Hematopoietic multipotent progenitor cell treated with erythropoietin and hydrocortisone succinate and interleukin-3 and kit ligand, for 17 days (in vitro differentiated cells): ENCODE measurements around the gene RNASE7.
"Not testable (repeated sequence)": the region's sequence is repeated elsewhere in the genome, so short reads cannot be mapped to it uniquely, and the experiment has no call there.

Experiments
- DNase-seq: peaks from one replicate; pipeline ENCODE4 v3.0.0-alpha.2; 2015; ENCODE audit warnings: low spot score

RNASE7 gene

DNA sequence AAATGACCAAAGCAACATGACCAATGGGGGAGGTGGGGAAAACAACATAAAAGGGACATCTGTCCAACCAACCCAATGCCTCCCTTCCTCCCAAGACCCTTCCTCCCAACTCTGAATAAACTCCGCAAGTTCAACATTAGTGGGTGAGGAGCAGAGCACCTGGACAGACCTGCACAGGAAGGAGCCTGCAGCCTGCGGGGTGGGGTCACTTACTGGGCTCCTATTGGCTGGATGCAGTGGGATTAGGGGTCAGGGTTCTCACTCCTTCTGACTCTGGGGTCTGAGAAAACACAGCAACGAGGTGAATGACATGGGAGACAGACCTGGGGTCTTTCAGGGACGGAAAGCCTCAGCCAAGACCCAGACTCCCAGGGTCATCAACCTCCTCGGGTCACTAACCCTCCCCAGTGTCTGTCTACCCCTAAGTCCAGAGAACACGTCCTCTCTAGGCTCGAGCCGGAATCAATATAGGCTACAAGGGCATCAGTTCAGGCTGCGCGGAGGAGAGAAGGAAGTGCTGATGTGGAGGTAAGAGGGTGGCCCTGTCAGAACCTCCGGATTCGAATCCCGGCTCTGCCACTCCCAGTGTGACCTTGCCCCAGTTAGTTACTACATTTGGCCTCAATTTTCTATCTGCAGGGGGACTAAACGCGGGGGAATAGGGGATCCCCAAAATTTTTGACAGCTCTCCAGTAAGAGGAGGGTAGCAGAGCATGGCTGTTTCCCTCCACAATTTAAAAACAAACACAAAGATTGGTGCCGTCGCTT, 18.2 kb upstream of the RNASE7 start:
- no peak for DNase-seq

DNA sequence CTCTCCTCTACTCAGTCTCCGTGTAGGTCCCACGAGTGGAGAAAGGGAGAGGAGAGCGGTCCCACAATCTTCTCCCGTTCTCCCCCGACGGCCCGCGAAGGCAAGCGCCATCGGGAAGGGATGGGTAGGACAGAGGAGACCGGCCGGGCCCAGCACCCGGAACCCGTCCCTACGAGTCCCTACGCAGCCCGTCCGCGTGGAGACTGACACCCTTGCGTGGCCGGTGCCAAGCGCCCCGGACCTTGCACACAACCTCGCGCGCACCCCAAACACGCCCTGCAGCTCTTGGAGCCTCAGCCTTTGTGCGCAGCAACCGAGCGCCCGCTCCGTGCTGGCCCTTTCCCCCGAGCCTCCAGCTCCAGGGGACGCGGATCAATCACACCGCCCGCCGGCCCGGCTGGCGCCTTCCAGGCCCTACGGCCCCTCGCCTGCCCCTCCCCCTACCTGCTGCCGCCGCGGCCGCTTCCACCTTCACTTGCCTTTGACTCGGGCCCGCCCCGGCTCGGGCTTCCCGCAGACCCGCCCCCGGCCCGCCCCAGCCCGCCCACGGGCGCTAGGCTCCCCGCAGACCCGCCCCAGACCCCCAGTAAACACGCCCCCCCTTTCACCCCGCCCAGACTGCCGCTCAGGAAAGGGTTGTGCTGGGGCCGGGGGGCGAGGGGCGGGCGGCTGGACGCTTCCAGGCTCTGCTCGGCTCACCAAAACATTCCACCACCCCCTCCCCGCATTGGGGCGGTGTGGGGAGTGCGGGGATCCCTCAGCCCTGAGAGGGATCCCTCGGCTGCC, 17.4 kb upstream of the RNASE7 start, which contains the start of gene NDRG2:
Gene NDRG2 (minus strand): TSS at position 477 of the 786 bp plus-strand sequence. CDS start 1,746 bp downstream, outside the sequence.
- DNase-seq = no peak

DNA sequence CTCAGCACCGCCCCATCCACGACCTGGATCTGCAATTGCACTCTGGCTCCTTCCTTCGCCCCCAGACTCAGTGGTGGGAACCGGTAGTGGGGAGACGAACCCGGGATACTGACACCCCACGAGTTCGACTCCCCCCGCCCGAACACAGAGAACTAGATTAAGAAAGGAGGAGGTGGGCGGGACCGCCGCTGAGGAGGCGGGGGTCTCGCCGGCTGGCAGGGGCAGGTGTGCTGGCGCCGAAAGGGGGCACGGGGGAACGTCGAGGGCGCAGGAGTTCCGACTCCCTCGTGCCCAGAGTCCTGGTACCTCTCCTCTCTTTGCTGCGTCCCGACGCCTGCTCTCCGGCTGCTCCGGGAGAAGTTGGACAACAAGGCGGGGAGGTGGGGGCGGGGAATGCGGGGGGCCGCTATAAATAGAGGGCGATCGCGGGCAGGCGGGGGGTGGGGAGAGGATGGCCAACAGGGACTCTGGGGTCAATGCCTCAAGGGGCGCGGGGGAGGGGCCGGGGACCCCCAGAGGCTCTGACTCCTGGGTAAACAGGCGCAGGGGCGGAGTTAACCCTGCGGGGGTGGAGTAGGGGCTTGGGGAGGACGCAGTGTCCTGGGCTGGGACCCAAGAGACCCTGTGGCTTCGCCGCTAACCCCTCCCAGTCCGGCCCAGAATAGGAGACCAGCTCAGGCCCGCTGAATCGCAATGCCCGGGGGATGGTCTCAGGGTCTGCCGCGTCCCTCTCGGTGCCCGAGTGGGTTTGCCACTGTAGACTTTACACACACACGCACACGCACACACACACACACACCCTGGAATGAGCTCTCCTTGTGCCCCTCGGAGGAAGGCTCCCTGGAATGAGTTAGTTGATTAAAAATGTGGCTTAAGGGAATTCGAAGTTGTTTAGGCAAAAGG, 16.5 kb upstream of the RNASE7 start:
- DNase-seq = no peak

DNA sequence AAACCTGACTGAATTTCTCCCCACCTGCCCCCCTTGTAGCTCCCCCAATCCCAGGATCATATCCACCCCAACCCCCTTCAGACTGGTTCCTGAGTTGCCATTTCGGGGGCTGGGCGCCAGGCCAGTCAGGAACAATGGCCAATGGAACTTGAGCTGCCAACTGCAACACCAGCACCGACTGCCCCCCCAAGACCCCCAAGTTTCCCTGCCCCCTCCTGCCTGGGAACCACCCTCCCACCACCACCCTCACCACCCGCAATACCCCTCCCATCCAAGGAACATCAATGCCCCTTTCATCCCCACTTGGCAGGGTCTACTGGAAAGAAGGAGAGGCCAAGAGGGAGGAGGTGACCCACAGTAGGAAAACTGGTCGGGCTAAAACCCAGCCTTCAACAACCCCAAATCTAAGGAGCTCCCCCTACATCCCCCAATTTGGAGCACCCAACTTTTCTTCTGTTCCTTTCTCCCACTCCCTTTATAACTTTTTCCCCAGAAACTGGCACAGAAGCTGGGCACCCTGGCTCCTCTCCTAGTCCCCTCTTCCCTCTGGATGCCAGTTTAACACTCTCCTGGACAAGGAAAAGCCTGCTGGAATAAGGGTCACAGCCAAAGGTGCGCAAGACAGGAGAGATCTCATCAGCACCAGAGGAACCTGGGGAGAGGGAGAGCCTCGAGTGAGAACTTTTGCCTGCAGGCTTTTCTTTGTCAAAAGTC, 15.7 kb upstream of the RNASE7 start:
- no peak for DNase-seq

DNA sequence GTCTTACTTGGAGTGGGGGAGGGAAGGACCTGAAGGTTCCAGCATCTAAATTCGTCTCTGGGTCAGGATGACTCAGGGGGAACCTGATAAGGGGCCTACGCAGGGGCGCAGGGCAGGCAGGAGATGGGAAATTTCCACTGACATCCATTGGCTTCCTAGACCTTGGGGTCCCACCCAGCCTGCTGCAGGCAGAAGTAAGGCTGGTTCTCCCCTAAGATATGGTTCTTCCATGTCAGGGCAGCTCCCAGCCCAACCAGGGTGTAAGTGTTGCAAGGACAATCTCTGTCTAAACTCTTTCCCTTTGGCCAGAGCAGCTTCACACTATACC, 15.2 kb upstream of the RNASE7 start:
- DNase-seq = no peak

DNA sequence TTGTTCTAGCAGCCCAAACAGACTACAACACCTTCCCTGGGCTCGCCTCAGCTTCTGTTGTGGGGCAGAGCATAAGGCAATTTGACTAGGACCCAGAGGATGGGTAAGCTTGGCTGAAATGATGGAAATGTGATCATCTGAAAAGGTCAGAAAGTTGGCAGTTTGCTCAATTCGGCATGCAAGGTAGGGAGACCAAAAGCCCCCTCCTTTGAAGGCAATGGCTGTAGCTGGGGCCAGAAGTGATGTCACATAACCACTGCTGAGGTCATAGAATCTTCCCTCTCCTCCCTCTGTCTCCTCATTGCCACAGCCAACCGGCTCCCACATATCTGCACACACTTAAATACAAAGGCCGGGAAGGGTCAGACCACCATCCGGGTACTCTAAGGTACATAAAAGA, 12.2 kb upstream of the RNASE7 start, which contains the start of gene TPPP2:
Gene TPPP2 (plus strand): TSS at position 301 of the 400 bp plus-strand sequence. CDS start 365 bp downstream, outside the sequence.
- no peak for DNase-seq

DNA sequence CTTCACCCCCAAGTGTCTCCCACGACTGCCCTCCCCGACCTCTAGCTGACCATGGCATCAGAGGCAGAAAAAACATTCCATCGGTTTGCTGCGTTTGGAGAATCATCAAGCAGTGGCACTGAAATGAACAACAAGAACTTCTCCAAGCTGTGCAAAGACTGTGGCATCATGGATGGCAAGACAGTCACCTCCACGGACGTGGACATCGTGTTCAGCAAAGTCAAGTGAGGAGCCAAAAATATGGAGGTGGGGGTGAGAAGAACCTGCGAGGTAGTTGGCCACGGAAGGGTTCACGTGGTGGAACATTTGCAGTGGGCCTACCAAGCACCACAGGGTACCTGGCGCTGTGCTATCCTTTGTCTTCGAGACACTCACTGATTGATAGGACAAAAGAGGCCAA, 11.6 kb upstream of the RNASE7 start:
- no peak for DNase-seq

DNA sequence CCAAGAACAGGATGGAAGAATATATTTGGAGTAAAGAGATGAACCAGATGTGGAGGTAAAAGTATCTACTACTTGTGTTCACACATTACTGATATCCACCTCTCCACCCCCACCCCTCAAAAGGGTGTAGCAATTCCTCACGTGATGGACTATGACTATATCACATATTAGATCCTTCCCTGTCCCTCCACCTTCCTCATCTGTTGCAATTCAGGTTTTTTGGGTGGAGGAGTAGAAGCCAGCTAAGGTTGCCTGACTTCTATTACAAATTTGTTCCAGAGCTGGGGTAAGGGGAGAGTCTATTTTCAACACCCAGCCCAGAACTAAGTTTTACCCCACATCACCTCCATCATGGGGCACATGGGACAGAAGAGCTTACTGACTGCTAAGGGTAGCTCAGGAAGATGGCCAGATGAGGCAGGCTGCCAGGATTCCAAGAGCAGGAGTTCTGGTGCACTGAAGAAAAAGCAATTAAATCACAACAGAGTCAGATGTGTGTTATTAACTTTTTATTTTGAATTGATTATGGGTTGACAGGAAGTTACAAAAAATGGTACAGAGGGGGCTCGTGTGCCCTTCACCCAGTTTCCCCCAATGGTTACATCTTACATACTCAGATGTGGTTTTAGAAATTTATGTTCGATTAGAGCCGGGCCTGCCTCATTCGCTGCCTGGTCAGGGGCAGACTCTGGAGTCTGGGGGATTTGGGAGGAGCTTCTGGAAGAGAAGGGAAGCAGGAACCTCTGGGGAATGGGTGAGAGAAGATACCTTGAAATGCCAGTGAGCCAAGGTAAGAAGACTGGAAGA, 9.6 kb upstream of the RNASE7 start:
- no peak for DNase-seq

DNA sequence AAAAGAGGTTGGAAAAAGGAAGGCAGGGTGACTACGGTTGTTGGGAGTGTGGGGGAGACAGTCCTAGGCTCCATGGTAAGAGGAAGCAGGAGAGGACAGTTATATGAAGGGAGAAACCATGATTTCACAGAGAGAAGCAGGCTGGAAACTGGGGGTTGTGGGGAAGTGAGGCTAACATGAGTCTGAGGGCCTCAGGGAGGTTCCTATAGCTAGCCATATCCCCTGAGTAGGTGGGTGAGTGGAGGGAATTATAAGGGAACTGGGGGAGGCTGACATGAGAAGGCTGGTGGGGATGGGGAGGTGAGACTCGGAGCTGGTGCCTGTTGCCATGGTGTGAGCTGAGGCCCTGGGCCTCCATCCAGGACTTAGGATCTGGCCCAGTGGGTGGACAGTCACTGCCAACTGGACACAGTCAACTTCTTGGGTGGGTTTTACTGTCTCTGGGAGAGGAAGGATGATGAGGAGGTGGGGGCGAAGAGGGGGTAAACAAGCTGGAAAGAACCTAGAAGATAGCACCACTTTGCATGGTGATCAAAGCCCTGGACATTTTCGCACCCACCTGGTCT, 8.9 kb upstream of the RNASE7 start:
- no peak for DNase-seq

DNA sequence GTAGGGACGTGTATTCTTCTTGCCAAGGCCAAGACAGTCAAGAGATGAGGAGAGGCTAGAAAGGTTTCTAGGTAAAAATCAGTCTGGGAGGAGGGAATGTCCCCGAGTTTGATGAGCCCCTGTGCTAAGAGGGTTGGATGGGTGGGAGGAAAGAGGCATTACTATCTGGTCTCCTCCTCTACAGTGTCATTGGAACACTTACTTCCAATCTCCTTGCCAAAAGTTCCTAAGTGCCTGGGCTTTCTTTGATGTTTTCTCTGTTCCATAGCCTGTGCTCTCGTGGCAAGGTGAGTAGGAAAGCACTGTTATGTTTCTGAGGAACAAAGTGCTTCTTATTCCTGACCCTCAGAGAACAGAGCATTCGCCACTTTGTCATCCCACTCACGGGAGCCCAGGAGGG, 7.5 kb upstream of the RNASE7 start, which contains the start of gene RNASE13:
Gene RNASE13 (minus strand): TSS at position 101 of the 400 bp plus-strand sequence. CDS start 519 bp downstream, outside the sequence.
- DNase-seq = no peak

DNA sequence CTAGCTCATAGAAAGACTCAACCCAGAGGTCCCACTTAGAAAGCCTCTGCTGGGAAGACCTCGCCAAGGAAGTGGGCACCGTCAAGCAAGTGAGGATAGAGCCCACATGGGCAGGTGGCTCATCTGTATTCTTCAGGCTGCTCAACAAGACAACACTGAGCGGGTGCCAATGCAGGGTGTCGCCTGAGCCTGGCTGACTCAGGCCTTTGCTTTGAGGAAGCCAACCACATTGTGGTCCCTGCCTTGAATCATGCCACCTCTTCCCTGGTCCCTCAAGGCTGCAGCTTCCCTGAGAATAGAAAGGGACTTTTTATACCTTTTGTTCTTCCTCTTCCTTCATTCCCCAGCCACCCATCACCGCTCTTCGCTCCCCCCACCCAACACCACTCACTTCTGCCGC, 5.4 kb upstream of the RNASE7 start:
- no peak for DNase-seq

DNA sequence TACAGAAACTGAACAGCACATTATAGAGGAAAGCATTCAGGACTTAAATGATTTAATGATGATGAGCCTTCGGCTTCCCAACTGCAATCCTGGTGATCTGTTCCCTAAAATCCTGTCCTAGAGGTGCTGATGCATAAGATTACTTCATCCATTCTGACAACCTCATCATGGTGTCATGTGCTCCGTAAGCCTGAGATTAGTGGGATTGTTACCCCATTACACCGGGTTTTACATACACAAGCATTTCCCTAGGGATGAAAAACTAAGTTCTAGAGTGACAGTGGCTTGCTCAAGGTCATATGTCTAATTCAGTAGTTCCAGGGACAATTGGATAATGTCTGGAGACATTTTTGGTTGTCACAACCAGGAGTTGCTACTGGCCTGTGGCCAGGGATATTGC, 5.0 kb upstream of the RNASE7 start:
- DNase-seq = no peak

DNA sequence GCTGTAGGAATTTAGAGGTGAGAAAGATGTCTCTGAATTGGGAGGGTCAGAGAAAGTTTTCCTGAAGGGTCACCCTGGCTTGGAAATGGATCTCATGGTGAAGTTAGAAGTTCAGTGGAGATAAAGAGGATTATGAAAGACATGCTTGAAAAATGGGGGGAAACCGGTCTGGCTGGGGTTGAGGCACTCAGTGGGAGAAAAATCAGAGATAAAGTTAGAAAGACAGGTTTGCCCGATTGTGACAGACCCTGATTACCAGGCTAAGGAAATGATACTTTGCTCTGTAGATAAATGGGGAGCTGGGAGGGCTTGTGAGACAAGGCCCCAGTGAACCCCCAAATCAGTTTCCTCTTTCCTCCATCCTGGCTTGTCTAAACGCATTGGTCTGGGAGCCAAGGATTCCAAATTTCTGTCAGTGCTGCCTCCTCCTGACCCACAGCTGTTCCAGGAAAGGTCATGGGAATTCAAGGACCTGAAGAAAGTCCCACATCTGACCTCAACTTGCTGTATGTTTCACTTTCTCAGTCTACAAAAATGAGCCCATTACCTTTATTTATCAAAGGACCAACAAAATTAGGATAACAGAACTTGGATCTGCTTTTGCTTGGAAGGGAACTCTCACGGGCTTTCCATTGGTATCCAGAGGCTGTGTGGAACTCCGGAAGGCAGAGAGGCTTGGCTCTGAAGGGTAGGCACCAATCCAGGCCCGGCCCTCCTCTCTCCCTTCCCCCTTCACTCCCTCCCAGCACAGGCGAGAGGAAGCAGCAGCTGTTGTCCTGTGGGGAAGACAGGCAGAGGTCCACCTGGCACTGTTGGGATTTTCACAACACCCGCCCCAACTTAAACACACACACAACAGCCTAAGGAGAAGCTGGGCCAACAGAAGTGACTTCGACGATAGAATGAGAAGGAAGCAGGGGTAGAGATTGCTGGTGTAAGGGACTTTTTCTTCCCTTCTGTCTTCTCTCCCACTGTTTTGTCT, 3.4 kb upstream of the RNASE7 start:
- no peak for DNase-seq

DNA sequence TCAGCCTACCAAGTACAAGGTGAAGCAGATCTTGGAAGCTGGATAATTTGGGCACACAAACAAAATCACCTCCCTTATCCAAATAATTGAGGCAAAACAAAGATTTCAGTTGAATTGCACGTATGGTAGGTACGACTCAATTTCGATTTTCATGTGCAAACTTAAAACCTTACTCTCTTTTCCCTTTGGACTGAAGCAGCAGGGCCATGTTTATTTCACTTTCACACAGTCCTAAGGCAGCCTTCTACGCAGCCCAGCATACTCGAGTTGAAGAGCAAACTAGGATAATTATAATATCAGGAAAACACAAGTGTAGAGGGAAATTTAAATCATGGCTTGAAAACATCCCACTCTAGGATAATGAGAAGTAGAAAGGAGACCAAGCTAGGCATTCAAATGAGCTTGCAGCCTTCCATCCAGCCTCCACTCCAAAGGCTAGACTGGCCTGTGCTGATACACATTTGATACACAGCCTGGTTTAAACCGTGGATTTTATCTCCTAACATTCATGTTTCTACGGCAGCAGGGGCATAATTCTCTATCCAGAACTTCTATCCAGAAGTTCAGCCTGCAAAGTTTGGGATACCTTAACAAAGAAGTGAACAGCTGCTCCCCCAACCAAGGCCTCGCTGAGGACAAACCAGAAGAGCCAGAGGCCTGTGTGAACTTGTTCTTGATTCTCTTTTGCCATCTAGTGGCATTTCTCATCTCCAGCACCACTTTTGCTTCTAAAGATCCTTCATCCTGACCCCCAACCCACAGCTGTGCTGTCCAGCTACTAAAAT, 2.4 kb upstream of the RNASE7 start:
- DNase-seq = no peak

DNA sequence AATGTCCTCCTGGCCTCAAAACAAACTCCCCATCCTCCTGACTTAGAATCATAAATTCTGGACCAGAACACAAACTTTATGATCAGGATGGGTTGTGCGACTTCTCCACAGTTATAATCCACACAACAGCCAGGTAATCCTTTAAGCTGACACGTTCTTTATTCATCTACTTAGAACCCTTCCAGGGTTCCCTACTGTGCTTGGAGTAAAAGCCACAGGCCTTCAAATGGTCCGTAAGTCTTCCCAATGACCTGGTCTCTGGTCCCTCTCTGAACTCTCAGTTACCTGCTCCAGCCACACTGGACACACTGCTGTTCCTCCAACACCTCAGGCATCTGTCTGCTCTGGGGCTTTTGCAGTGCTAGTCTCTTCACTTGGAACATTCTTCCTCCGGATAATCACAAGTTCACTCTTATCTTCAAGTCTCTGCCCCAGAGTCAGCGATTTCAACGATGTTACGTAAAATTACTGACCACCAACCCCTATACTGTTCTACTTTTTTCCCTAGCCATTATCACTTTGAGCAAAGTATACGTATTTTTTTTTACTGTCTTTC, 1.7 kb upstream of the RNASE7 start:
- DNase-seq = no peak

DNA sequence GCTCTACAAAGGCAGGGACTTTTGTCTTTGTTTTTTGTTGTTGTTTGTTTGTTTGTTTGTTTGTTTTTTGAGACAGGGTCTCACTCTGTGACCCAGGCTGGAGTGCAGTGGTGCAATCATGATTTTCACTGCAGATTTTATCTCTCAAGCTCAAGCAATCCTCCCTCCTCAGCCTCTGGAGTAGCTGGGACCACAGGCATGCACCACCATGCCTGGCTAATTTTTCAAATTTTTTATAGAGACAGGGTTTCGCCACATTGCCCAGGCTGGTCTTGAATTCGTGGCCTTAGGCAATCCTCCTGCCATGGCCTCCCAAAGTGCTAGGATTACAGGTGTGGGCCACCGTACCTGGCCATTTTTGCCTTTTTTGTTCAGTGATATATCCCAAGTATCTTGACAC, 1.2 kb upstream of the RNASE7 start:
- DNase-seq = not testable (repeated sequence)

DNA sequence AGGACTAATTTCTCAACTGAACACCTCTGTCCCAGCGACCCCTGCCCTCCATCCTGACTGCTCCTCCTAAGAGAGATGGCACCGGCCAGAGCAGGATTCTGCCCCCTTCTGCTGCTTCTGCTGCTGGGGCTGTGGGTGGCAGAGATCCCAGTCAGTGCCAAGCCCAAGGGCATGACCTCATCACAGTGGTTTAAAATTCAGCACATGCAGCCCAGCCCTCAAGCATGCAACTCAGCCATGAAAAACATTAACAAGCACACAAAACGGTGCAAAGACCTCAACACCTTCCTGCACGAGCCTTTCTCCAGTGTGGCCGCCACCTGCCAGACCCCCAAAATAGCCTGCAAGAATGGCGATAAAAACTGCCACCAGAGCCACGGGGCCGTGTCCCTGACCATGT, 756 bp downstream of the RNASE7 start:
- no peak for DNase-seq

DNA sequence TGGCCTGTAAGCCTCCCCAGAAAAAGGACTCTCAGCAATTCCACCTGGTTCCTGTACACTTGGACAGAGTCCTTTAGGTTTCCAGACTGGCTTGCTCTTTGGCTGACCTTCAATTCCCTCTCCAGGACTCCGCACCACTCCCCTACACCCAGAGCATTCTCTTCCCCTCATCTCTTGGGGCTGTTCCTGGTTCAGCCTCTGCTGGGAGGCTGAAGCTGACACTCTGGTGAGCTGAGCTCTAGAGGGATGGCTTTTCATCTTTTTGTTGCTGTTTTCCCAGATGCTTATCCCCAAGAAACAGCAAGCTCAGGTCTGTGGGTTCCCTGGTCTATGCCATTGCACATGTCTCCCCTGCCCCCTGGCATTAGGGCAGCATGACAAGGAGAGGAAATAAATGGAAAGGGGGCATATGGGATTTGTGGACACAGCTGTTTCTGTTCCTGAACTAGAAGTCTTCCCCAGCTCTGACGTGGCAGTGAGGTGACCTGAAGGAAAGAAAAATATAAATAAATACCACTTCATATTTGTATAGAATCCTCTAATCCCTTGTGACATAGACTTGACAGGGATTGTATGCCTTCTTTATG, 1.3 kb downstream of the RNASE7 start:
- no peak for DNase-seq
